Measurements from ENCODE around the gene FRMD4B. TPM values are rescaled to one million over a fixed set of nuclear protein-coding genes. Genes with fewer than 3 reads are reported as not detected.

FRMD4B gene
- total RNA-seq, 4 donors from 2014 or later: 34.9 to 70.0 (median 38.5) TPM

DNA sequence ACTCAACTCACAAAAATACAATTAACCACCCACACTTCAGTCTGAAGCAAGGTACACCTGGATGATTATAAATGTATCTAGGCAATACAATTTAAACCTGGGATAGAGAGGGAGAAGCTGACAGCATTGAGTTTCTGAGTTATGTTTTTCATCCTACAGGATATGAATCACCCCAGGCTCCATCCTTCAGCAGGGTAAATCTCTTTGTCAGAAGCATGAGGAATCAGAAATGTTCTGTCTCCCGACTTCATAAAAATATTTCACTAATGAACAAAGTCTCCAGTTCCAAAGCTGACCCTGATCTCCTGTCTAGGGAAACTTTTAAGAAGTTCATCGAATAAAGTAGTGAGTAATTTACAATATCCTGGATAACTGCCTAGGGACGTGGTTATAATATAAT, 25.5 kb upstream of the FRMD4B start:
- no peak for TF ChIP-seq CTCF (IDR thresholded peaks at IDR 0.05; ENCODE audit: low read depth)

DNA sequence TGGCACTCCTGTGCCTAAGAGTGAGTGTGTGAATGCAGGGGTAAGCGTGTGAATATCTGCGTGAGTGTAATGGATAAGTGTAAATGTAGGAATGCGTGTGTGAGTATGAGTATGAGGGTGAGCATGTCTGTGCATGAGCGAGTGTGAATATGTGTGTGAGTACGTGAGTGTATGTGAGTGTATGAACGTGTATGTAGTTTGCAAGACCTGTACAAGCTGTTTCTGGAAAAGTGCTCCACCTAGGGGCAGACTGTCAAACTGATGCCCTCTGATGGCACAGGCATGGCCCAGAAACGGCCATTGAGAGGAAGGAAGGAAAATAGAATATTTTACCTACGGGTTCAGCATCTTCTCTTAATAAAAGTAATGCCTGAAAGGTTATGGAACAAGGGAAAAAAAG, 24.4 kb upstream of the FRMD4B start:
- TF ChIP-seq CTCF (IDR thresholded peaks at IDR 0.05; ENCODE audit: low read depth): no peak

DNA sequence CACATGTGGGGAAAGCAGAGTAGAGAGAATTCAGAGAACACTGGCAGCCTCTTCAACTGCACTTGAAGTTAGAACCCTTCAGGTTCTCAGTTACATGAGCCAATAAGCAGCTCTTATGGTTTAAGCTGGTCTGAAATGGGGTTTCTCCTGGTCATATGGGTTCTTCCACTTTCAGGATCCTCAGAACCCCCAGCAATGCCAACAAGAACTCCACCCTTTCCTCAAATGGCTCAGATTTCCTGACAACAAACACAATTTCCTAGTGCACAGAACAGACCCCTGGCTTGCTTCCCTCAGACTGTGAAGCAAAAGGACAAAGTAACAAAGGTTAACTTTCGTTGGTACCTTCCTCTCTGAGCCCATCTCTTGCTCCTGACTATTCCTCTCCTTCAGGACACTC, 23.9 kb upstream of the FRMD4B start:
- TF ChIP-seq CTCF (IDR thresholded peaks at IDR 0.05; ENCODE audit: low read depth): no peak

DNA sequence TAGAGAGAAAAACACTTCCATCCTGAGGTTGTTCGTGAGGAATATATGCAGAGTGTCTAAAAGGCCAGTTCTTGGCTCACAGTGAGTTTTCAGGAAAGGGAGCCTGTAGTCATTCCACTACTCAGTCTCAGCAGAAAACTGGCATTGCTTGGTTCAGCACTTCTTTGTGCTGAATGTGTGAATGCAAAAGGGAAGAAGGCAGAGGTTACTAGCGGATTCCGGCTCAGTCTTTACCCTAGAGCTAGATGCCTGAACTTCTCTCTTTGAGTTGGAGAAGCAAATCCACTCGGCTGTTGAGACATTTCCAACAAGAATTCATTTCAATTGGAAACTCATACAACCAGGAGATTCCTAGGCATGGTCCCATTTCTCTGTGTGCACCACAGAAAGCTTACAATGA, 23.1 kb upstream of the FRMD4B start:
- no peak for TF ChIP-seq CTCF (IDR thresholded peaks at IDR 0.05; ENCODE audit: low read depth)

GRCh38 chr3:69408542-69408941, 22.7 kb upstream of the FRMD4B start:
- TF ChIP-seq CTCF (IDR thresholded peaks at IDR 0.05; ENCODE audit: low read depth): no peak

DNA sequence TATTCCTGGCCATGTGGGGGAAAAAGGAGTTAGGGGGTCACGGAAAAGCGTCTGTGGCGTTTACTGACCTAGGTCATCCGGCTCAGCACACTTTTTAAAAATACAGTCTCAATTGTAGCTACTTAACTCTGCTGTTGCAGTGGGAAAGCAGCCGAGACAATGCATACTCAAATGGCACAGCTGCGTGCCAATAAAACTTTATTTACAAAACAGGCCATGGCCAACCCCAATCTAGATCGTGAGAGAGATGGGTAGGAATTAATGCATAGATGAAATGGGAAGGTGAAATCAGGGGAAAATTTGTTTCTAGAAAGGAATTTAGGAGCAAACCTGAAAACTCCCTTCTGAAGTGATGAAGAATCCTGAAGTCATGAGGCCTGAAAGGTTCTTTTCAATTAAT, 22.0 kb upstream of the FRMD4B start:
- TF ChIP-seq CTCF (IDR thresholded peaks at IDR 0.05; ENCODE audit: low read depth): no peak

GRCh38 chr3:69406163-69406562, 20.3 kb upstream of the FRMD4B start:
- TF ChIP-seq CTCF (IDR thresholded peaks at IDR 0.05; ENCODE audit: low read depth): no peak

- no peak for TF ChIP-seq CTCF (IDR thresholded peaks at IDR 0.05; ENCODE audit: low read depth)
These were observed 19.2 kb upstream of the FRMD4B start for GRCh38 chr3:69405067-69405466.

All from subcutaneous adipose tissue (tissue), 4 donors.